A549 (cell line): ENCODE measurements around the gene GSAP. TPM values are rescaled to one million over a fixed set of nuclear protein-coding genes. Genes with fewer than 3 reads are reported as not detected.

Experiments
- ATAC-seq, 2 experiments: fragments of 200-7000 bp in 1 of 2; fragments of >200 bp in 1 of 2; cut with Nextera tagmentation in 1 of 2; cut with Tn5 transposase in 1 of 2; 3 replicates each; pipeline versions ENCODE4 v1.8.0 to v1.9.1; 2018 to 2020; ENCODE audit warnings: mild to moderate bottlenecking in 1 of 2, moderate library complexity in 1 of 2
- CTCF ChIA-PET: fragments of 300-600 bp; sonication (Branson Sonifier 250); formaldehyde crosslinking; extraction: SDS; loops from one replicate; lab custom pipeline; 2021; ENCODE audit warnings: antibody characterized with exemption, inconsistent platforms; lab: Yijun Ruan, JAX
- POLR2A ChIA-PET: fragments of 350-600 bp; formaldehyde crosslinking; extraction: SDS; loops from one replicate; lab custom pipeline; 2021; ENCODE audit warnings: antibody characterized with exemption, inconsistent platforms; lab: Yijun Ruan, JAX
- DNase-seq, 2 experiments: peaks; one replicate each; pipeline versions ENCODE4 v3.0.0 to v3.0.0-alpha.2; 2011 to 2016; ENCODE audit warnings: low read depth in 1 of 2, low spot score in 1 of 2
- FAIRE-seq: peaks from 2 replicates; lab custom pipeline; 2011; peaks lifted over from hg19 to GRCh38; lab: Jason Lieb, UNC
- H3K27ac ChIP-seq, 2 experiments: fragments of >200 bp; sonication (Bioruptor Twin); formaldehyde crosslinking; 3 replicates each; pipeline ENCODE4 v1.5.1; 2016 to 2017
- H3K4me1 ChIP-seq: fragments of >200 bp; sonication (Bioruptor Twin); formaldehyde crosslinking; 3 replicates; pipeline ENCODE4 v1.6.1; 2016
- H3K4me2 ChIP-seq: fragments of >200 bp; sonication (Bioruptor Twin); formaldehyde crosslinking; 3 replicates; pipeline ENCODE4 v1.6.1; 2016
- H3K4me3 ChIP-seq: fragments of >200 bp; sonication (Bioruptor Twin); formaldehyde crosslinking; 3 replicates; pipeline ENCODE4 v1.5.1; 2016
- H3K9me3 ChIP-seq: fragments of >200 bp; sonication (Bioruptor Twin); formaldehyde crosslinking; 3 replicates; pipeline ENCODE4 v1.6.1; 2016
- CHD2 ChIP-seq: fragments of 150-350 bp; IDR thresholded peaks from 2 replicates; pipeline ENCODE4 v1.6.1; 2014; ENCODE audit warnings: low read length; ENCODE audit not compliant: partially characterized antibody
- CTCF ChIP-seq: fragments of >200 bp; sonication (Bioruptor Twin); formaldehyde crosslinking; IDR thresholded peaks from 3 replicates; pipeline ENCODE4 v1.5.1; 2016
- EHMT2 ChIP-seq: fragments of 200-600 bp; sonication (generic); IDR thresholded peaks from 2 replicates; pipeline ENCODE4 v1.6.1; 2016; ENCODE audit warnings: antibody characterized with exemption, low read depth, mild to moderate bottlenecking, moderate library complexity
- FOSB ChIP-seq: fragments of 250-450 bp; sonication (Bioruptor Pico); IDR thresholded peaks from 2 replicates; pipeline ENCODE4 v1.5.0; 2020; ENCODE audit warnings: mild to moderate bottlenecking, moderate library complexity
- FOSL2 ChIP-seq, 2 experiments: fragments of 450-650 bp in 1 of 2; fragments of >200 bp in 1 of 2; sonication (Bioruptor Twin) in 1 of 2; formaldehyde crosslinking; IDR thresholded peaks; 2 replicates each; pipeline versions ENCODE4 v1.5.0 to v1.6.1; 2016 to 2020; ENCODE audit warnings: mild to moderate bottlenecking in 1 of 2, moderate library complexity in 1 of 2
- FOXS1 ChIP-seq: fragments of 250-450 bp; sonication (Bioruptor Pico); IDR thresholded peaks from 2 replicates; pipeline ENCODE4 v1.5.0; 2020; ENCODE audit warnings: mild to moderate bottlenecking, moderate library complexity
- GATA3 ChIP-seq: IDR thresholded peaks from 2 replicates; pipeline ENCODE4 v1.6.1; 2012; ENCODE audit warnings: borderline replicate concordance
- HEYL ChIP-seq: fragments of 250-450 bp; sonication (Bioruptor Pico); IDR thresholded peaks from 2 replicates; pipeline ENCODE4 v1.8.0; 2021; ENCODE audit warnings: mild to moderate bottlenecking, moderate library complexity
- HOXA7 ChIP-seq: fragments of 250-450 bp; sonication (Bioruptor Pico); IDR thresholded peaks from 2 replicates; pipeline ENCODE4 v1.5.0; 2020; ENCODE audit warnings: mild to moderate bottlenecking, moderate library complexity
- HOXB13 ChIP-seq: fragments of 250-450 bp; sonication (Bioruptor Pico); IDR thresholded peaks from 2 replicates; pipeline ENCODE4 v1.5.0; 2020; ENCODE audit warnings: low read depth, mild to moderate bottlenecking, moderate library complexity
- HOXB5 ChIP-seq: fragments of 250-450 bp; sonication (Bioruptor Pico); IDR thresholded peaks from 2 replicates; pipeline ENCODE4 v1.5.0; 2020; ENCODE audit warnings: mild to moderate bottlenecking, moderate library complexity
- KDM5A ChIP-seq: fragments of 200-600 bp; sonication (generic); IDR thresholded peaks from 2 replicates; pipeline ENCODE4 v1.6.1; 2016; ENCODE audit warnings: antibody characterized with exemption, mild to moderate bottlenecking
- NFE2L2 ChIP-seq: fragments of 150-350 bp; conservative IDR thresholded peaks from 2 replicates; pipeline ENCODE4 v1.6.1; 2014; ENCODE audit warnings: low read length
- RAD21 ChIP-seq, 2 experiments: fragments of >200 bp in 1 of 2; sonication (Bioruptor Twin) in 1 of 2; formaldehyde crosslinking in 1 of 2; IDR thresholded peaks in 1 of 2; conservative IDR thresholded peaks in 1 of 2; 2 replicates in 1 of 2; 3 replicates in 1 of 2; pipeline ENCODE4 v1.6.1; 2012 to 2018; ENCODE audit warnings: inconsistent platforms in 1 of 2
- RARB ChIP-seq: fragments of 250-450 bp; sonication (Bioruptor Pico); IDR thresholded peaks from 2 replicates; pipeline ENCODE4 v1.8.0; 2021; ENCODE audit warnings: mild to moderate bottlenecking, moderate library complexity
- RFX5 ChIP-seq: fragments of 450-650 bp; IDR thresholded peaks from 2 replicates; pipeline ENCODE4 v1.7.1; 2014; ENCODE audit warnings: antibody characterized with exemption, mild to moderate bottlenecking, moderate library complexity
- USF2 ChIP-seq: fragments of 450-650 bp; IDR thresholded peaks from 2 replicates; pipeline ENCODE4 v1.6.1; 2014; ENCODE audit warnings: antibody characterized with exemption
- ZSCAN20 ChIP-seq: fragments of 250-450 bp; sonication (Bioruptor Pico); IDR thresholded peaks from 2 replicates; pipeline ENCODE4 v1.8.0; 2022; ENCODE audit warnings: mild to moderate bottlenecking, moderate library complexity
- WGBS: methylation state at CpG from one replicate; pipeline ENCODE4 v1.1.6; 2017; ENCODE audit errors: missing lambda C conversion rate; 5-methylcytosine and 5-hydroxymethylcytosine counted together
- polyA plus RNA-seq, 4 experiments: library from polyadenylated mRNA; depleted of rRNA in 3 of 4; stranded (reverse); fragments of >200 nt; fragmentation: RNase III in 1 of 4; extraction: RNeasy Plus Mini Kit Qiagen cat#74134 plus additional on column Dnase treatment in 1 of 4; gene quantifications; 2 replicates in 3 of 4; 3 replicates in 1 of 4; pipeline ENCODE4 v1.2.3, GENCODE V29; 2011 to 2017
- TF ChIP-seq, protein P1 (sequence below): fragments of 250-450 bp; sonication (Bioruptor Pico); IDR thresholded peaks from 2 replicates; pipeline ENCODE4 v1.5.0; 2021; ENCODE audit warnings: mild to moderate bottlenecking, moderate library complexity, borderline replicate concordance

GSAP gene
- polyA plus RNA-seq, 2 of the 4 experiments (the other 2 are of a cell fraction), result 4.1 to 18.6 TPM

DNA sequence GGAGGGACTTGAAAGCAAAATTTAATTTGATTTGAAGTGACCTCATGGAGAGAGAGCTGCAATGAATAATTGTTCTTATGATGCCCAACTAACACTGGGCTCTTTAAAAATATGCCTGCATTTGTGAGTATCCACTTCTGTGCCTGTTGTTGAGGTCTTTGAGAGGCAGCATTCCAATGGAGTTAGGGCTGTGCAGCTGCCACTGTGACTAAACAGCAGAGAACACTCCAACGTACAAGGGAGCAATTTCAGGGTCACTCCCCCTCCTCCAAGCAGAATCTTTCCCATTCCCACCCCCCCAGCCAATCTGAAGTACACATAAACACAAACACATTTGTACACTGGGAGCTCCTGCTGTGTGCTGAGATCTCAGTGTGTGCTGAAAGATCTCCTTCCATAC is 28.0 kb upstream of the GSAP start:
- 0 out of 3 replicates have a peak overlapping the region, but pooled peaks have one; percentile 2 for H3K4me2 ChIP-seq
- ChIA-PET POLR2A (interaction anchor here (0.6 to 0.7 kb wide), 2 partner anchors 26 to 28 kb away, joined by 5 to 6 read pairs; partner anchors contain the start of gene GSAP), CTCF (interaction anchor here (1.2 to 2.2 kb wide), 2 partner anchors 35 to 316 kb away, joined by 5 read pairs; no protein-coding TSS in a partner anchor)
- H3K4me3 ChIP-seq, result no peak overlapping the region
- no peak for TF ChIP-seq FOXS1
- no peak for TF ChIP-seq HOXB13 (CRISPR knock-in tag)
- no peak for TF ChIP-seq HOXB5 (CRISPR knock-in tag)
- no peak for TF ChIP-seq HEYL (CRISPR knock-in tag)
- TF ChIP-seq EHMT2, result no peak
- no peak for TF ChIP-seq GATA3
- no peak for TF ChIP-seq KDM5A
- no peak for TF ChIP-seq NFE2L2
- no peak for TF ChIP-seq RAD21 (conservative IDR thresholded peaks at IDR 0.05 in 1 of 2, IDR thresholded peaks at IDR 0.05 in 1 of 2)
- TF ChIP-seq FOSL2 (IDR thresholded peaks at IDR 0.05), result no peak
- TF ChIP-seq FOSL2 (CRISPR knock-in tag; IDR thresholded peaks at IDR 0.05), result no peak
- peak overlapping the region; percentile 31 to 41; a peak in 5 of 6 replicates for H3K27ac ChIP-seq
- H3K9me3 ChIP-seq, result no peaks in the 10 kb centered on the region
- 13% methylated on average over 1 of the region's 1 CpG for WGBS
- no peak for FAIRE-seq
- ATAC-seq, result no peak
- DNase-seq, result no peak
- peaks cover 45% of the 10 kb centered on the region for H3K4me1 ChIP-seq

DNA sequence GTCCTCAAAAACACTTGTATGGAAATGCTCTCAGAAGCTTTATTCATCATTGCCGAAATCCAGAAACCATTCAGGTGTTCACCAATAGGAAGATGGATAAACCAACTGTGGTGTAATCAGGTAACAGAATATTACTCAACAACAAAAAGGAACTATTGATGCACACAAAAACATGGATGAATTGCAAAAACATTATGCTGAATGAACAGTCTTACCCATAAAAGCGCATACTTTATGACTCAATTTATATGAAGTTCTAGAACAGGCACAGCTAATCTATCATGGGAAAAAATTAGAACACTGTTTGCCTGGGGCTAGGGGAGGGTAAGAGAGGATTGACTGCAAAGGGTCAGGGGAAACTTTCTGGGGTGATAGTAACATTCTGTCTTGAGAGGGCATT is 26.9 kb upstream of the GSAP start:
- FAIRE-seq (no peak), ATAC-seq (no peak), DNase-seq (no peak)
- POLR2A ChIA-PET, result interaction anchor here (0.8 kb wide), 1 partner anchor 93 kb away, joined by 3 read pairs; no protein-coding TSS in a partner anchor
- Histone ChIP-seq H3K4me2 (no peak overlapping the region), H3K4me1 (peaks cover 48% of the 10 kb centered on the region), H3K27ac (peak overlapping the region; percentile 11 to 41; a peak in 3 of 6 replicates), H3K9me3 (no peaks in the 10 kb centered on the region), H3K4me3 (no peak overlapping the region)
- TF ChIP-seq FOXS1, result no peak
- no peak for TF ChIP-seq GATA3
- TF ChIP-seq CTCF, result no peak
- TF ChIP-seq USF2, result no peak
- TF ChIP-seq RFX5, result no peak
- no peak for TF ChIP-seq RARB (CRISPR knock-in tag)
- no peak for TF ChIP-seq HOXA7 (CRISPR knock-in tag)
- TF ChIP-seq ZSCAN20 (CRISPR knock-in tag), result no peak
- TF ChIP-seq CHD2, result no peak
- TF ChIP-seq FOSB (CRISPR knock-in tag), result no peak
- TF ChIP-seq, protein P1, sequence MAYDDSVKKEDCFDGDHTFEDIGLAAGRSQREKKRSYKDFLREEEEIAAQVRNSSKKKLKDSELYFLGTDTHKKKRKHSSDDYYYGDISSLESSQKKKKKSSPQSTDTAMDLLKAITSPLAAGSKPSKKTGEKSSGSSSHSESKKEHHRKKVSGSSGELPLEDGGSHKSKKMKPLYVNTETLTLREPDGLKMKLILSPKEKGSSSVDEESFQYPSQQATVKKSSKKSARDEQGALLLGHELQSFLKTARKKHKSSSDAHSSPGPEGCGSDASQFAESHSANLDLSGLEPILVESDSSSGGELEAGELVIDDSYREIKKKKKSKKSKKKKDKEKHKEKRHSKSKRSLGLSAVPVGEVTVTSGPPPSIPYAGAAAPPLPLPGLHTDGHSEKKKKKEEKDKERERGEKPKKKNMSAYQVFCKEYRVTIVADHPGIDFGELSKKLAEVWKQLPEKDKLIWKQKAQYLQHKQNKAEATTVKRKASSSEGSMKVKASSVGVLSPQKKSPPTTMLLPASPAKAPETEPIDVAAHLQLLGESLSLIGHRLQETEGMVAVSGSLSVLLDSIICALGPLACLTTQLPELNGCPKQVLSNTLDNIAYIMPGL (CRISPR knock-in tag), result no peak
- 89% methylated on average over 2 of the region's 2 CpGs for WGBS
- CTCF ChIA-PET, result interaction anchor here (0.8 to 1.2 kb wide), 2 partner anchors 209 to 317 kb away, joined by 4 to 5 read pairs; no protein-coding TSS in a partner anchor
